Measurements from ENCODE around the gene EPHA5.

The EPHA5 gene

DNA sequence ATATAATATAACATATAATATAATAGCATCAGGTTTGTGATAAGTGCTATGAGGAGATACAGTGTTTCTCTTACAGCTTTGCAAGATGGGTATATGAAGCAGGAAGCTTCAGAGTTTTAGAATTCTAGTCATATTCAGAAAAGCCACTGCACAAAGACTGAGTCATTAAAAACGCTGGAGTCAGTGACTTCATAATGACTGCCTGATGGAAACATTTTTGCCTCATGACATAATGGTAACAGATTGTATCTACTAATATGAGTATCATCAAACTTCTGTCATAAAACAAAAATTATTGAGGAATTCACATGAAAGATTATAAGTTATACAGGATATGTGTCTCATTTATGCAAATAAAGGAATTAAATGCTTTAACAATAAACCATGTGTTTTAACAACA is 46.8 kb downstream of the EPHA5 start:
- no peak for DNase-seq

GRCh38 chr4:65617416-65617815 is 52.9 kb downstream of the EPHA5 start:
- no peak for DNase-seq

GRCh38 chr4:65604515-65604914 is 65.8 kb downstream of the EPHA5 start:
- DNase-seq: no peak

DNA sequence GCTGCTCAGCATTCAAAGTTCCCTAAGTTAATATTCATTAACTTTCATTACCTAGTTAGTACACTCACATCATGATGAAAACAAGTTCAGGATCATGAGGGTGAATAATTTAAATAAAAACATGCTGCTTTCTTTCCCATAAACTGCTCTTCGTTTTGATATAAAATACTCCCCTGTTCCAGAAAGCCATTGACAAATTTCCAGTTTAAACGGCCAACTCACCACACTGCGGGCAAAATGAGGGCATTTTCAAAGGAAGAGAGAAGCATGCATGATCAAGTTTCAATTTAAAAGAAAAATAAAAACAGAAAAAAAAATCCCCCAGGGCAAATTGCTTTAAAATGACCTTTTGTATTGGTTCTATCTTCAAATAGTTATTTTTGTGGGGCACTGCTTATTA is 69.6 kb downstream of the EPHA5 start:
- DNase-seq: no peak

- no peak for DNase-seq
Observed at GRCh38 chr4:65599340-65599739, 70.9 kb downstream of the EPHA5 start.

GRCh38 chr4:65597697-65598096 is 72.6 kb downstream of the EPHA5 start:
- no peak for DNase-seq

DNA sequence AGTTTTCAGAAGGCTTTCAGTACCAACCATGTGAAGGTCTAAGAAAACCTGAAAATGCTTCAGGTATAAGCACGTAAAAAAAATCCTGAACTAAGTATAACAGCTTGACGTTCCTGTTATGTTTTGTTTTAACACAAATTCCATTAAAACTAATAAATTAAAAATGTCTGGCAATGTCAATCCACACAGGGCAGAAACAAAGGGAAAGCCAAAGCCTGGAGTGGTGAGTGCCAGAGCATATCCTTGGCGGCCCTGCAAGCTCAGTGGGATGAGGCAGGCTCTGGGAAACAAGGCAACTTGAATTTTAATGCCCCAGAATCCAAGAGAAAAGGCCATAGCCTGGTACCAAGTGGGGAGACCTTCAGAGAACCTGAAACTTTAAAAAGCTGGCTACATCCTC is 78.2 kb downstream of the EPHA5 start:
- DNase-seq: no peak

- no peak for DNase-seq
Observed at GRCh38 chr4:65589921-65590320, 80.4 kb downstream of the EPHA5 start.

DNA sequence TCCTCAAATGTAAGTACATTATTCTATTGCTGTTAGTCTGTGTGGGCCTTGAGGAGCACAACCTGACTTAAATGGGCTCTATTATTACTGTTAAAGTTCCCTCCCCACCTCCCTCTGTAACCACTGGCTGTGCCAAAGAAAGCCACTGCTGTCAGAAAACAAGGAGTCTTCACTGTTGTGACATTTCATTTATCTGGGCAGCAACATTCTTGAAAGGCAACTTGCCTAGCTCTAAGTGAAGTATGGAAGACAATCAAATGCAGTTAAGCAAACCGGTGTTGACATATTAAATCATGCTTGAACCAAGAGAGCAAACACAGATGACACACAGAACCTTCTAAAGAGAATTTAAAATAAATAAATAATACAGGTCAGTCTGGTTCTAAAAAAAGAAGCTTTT is 81.0 kb downstream of the EPHA5 start:
- no peak for DNase-seq

DNA sequence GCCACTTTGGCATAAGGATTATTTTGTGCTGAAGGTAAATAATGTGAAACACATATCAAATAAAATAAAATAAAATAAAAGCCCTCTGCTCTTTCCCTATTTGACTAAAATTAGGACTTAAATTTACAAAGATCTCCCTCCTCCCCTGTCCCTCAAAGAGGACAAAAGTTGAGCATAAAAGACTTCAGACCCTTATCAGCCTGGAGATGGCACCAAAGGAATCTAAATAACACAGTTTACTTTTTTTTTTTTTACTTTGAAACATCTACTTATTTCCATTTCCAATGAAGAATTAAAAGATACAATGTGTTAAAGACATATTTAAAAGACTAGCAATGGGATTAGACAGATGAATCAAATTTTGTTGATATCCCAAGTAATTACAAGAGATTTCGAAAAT is 89.7 kb downstream of the EPHA5 start:
- no peak for DNase-seq

- no peak for DNase-seq
Observed at GRCh38 chr4:65566473-65566872, 103.8 kb downstream of the EPHA5 start.

DNA sequence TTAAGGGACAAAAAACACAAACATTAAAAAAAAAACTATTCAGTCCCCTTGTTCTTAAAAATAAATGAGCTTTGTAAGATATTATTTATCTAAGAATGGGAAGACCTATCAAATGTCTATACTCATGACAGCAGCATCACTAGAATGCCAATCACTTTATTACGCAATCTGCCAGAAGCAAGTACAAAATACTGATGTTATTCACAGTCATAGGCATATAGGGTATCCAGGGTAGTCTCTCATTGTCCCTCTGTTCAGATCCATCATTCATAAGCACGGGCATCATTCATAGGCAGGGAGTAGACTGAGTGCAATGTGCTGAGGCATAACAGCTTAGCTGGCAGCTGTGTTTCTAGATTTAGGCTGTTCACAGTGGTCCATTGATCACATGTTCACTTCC is 109.1 kb downstream of the EPHA5 start:
- no peak for DNase-seq

- DNase-seq: no peak
Observed at GRCh38 chr4:65559270-65559669, 111.0 kb downstream of the EPHA5 start.

- no peak for DNase-seq
Observed at GRCh38 chr4:65552057-65552456, 118.2 kb downstream of the EPHA5 start.

- DNase-seq: no peak
Observed at GRCh38 chr4:65550500-65550899, 119.8 kb downstream of the EPHA5 start.

GRCh38 chr4:65546882-65547416 is 123.3 kb downstream of the EPHA5 start:
- no peak for DNase-seq

DNA sequence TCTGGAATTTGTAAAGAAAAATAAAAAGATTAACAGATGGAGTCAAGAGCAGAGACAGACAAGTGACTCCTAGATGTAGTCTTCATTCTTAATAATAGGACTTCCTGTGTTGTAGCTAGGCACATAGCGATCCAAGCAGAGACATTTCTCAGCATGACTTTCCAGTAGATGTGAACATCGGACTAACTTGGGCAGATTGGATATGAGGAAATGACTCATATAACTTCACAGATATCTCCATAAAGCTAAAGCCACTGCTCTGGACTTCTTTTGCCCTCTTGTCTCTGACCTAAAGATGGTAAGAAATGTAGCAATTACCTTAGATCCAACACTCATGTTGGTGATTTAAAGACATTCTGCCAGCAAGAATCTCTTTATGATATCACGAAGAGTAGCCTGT is 131.7 kb downstream of the EPHA5 start:
- no peak for DNase-seq

- DNase-seq: no peak
Observed at GRCh38 chr4:65535113-65535512, 135.2 kb downstream of the EPHA5 start.

GRCh38 chr4:65521666-65522065 is 148.6 kb downstream of the EPHA5 start:
- DNase-seq: no peak

DNA sequence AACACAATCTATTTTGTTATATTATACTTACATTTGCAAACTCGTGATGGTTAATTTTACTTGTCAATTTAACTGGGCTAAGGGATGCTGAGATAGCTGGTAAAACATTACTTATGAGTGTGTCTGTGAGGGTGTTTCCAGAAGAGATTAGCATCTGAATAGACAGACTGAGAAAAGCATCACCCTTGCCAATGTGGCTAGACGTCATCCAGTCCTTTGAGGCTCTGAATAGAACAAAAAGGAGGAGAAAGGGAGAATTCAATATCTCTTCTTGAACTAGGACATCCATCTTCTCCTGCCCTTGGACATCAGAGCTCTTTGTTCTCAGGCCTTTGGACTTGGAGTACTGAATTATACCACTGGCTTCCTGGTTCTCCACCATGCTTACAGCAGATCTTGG is 154.6 kb downstream of the EPHA5 start:
- DNase-seq: no peak

GRCh38 chr4:65510976-65511375 is 159.3 kb downstream of the EPHA5 start:
- no peak for DNase-seq

DNA sequence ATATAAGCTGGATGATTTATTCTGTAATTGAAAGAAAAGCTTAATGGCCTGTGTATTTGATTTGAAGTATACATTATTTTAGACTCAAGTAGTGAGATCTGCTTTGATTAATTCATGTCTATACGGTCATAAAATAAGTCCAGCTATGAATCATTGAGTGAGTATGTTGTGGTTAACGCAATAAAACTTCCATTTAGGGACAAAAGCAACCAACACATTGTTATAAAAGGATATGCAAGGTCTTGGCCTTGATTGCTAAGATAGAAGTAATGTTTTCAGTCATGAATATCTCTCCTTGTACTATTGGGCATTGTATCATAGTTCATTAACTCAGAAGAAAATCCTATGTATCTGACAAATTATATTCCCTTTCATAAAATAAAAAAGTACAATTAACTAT is 162.1 kb downstream of the EPHA5 start:
- DNase-seq: no peak

GRCh38 chr4:65502131-65502701 is 168.1 kb downstream of the EPHA5 start:
- DNase-seq: no peak

- no peak for DNase-seq
Observed at GRCh38 chr4:65498606-65499005, 171.7 kb downstream of the EPHA5 start.

GRCh38 chr4:65495439-65495838 is 174.8 kb downstream of the EPHA5 start:
- no peak for DNase-seq

- no peak for DNase-seq
Observed at GRCh38 chr4:65482410-65482809, 187.9 kb downstream of the EPHA5 start.

Measured in CD4-positive, alpha-beta T cell treated with Interleukin-15 for 1 hour (primary cell).